Activated naive CD8-positive, alpha-beta T cell treated with anti-CD3 and anti-CD28 coated beads, Interleukin-2, amount 50 U/mL, for 16 hours (primary cell): ENCODE results near the gene ABR.
A peak's percentile ranks its signal among the peaks of the same experiment; 100 is the strongest.
"Not testable (repeated sequence)": the region's sequence is repeated elsewhere in the genome, so short reads cannot be mapped to it uniquely, and the experiment has no call there.

Experiments
- DNase-seq: peaks from one replicate; pipeline ENCODE4 v3.0.0-alpha.2; 2020; ENCODE audit warnings: low read depth, low spot score

The ABR gene

DNA sequence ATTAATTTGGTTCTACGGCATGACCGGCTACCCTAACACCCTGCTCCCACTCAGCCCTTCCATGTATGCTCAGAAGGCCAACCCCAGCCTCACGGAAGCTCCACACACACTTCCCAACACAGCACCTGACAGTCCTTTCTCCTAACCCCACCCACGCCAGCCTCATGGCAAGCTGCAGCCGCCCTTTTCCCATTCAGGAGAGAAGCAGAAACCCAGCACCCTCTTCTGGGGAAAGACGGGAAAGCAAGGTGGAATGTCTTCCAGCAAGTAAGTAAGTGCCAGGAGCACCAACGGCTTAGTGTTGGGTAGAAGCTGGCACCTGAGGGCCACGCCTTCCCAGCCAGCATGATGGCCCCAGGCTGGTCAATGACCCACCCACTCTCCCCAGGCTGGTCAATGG, 32.1 kb downstream of the ABR start:
- DNase-seq: no peak

DNA sequence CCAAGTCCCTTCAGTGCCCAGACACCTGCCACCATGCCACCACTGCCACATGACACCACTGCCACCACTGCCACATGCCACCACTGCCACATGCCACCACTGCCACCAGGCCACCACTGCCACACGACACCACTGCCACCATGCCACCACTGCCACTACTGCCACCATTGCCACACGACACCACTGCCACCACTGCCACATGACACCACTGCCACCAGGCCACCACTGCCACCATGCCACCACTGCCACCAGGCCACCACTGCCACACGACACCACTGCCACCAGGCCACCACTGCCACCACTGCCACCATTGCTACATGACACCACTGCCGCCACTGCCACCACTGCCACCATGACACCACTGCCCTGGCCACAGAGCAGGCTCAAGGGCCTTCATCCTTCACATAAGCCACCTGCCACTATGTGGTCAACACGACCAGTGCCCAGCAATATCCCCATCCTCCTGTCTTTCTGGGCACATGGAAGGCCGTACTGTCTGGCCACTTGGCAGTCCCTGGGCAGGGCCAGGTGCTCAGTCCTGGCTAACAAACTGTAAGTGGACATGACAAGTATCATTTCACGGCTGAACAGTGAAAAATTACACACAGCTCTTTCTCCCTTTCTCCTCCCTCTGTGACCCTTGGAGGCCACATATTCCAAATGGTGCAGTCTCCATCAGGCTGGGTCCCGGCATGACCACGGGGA, 33.1 kb downstream of the ABR start:
- no peak for DNase-seq

DNA sequence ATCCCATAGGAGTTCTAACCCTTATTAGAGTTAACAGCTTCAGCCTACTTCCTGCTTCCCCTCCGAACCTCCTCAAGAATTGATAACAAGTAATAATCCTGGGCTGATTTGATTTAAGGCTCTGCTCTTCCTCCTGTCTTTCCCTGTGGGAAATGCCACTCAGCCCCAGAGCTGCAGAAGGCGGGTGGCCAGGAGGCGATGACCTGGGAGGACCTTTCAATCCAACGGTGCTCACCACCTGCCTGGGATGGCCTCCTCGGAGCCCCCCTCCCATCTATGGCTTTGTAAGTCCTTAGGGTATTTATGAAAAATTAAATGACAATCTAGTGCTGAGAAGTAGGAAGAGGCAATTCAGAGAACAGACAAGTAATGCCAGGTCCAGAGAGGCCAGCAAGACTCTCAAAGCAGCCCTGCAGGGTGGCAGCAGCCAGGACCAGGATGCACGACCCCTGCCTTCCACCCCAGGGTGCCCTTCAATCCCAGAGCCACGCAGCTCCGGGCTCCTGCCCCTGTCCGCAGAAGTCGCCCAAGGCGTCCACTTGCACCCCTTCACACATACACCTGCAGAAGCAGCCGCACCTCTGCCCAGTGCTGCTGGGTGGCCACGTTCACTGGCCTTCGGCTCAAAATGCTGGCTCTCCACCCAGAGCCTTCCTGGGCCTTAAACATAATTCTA, 34.3 kb downstream of the ABR start:
- DNase-seq: no peak

DNA sequence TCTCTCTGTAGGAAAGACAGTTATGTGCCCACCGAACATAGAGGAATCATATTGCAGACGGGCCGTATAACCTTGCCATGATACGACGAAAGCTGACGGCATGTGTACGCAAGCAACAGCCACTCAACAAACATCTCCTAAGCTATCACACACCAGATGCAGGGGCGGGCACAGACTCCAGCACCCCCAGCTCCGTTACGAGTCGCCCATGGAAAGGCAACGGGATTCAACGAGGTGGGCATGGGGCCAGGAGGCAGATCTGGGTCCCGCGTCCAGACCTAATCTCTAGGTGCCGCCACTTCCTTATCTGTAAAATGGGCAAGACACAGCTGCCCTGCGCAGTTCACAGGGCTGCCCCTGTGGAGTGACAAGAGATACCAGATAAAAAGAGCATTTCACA, 35.6 kb downstream of the ABR start:
- no peak for DNase-seq

DNA sequence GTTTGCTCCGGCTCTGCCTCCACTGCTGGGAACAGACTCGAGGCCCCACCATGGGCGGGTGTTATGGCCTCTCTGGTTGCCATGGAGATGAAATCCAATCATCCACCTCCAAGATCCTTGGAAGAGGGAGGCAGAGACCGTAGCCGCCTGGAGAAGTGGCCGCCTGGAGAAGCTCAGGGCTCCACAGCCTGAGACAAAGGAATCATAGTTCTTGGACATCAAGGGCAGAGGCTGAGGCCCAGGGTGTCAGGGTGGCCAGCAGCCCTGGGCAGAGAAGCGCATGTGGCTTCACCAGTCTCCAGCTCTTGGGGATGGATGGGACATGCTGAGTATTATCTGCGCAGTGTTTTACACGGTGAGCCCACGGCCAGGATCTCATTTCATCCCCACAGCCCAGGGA, 36.2 kb downstream of the ABR start:
- DNase-seq: no peak

DNA sequence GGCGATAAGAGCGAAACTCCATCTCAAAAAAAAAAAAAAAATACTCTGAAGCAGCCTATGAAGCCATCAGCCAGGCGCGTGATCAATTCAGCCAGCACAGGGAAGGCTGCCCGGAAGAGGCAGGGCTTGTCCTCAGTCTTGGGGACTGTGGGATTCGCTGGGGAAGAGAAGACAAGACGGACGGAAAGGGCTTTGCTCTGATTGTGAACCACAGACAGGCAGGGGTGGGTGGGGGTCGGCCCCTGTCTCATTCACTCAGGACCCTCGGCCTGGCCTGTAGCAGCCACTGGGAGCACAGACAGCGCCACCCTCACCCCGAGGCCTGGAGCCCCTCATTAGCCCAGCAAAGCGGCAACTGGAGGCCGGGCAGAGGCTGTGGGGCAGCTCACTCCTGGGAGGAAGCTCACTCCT, 37.2 kb downstream of the ABR start:
- no peak for DNase-seq

DNA sequence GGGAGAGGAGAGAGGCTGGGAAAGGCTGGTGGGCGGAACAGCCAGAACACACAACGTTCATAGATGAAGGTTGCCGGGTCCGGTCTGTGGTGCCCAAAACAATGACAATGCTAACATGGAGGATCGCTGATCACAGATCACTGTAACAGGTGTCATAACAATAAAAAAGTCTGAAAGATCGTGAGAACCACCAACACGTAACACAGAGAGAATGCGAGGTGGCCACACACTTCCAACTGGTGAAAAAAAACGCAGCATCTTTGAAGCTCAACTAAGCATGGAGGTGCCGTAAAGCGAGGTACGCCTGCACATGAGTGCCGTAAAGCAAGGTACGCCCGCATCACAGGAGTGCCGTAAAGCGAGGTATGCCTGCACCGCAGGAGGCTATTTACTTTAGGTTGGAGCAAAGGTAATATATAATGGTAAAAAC, 42.3 kb downstream of the ABR start:
- DNase-seq: no peak

DNA sequence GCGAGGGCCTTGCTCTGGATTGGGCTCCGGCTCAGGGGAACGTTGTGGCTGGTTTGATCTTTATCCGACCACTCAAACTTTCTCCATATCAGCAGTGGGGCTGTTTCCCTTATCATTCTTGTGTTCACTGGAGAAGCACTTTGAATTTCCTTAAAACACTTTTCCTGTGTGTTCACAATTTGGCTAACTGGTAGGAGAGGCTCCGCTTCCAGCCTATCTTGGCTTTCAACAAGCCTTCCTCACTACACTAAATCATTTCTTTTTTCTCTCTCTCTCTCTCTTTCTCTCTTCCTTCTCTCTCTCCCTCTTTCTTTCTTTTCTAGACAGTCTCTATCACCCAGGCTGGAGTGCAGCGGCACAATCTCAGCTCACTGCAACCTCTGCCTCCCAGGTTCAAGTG, 43.0 kb downstream of the ABR start:
- no peak for DNase-seq

DNA sequence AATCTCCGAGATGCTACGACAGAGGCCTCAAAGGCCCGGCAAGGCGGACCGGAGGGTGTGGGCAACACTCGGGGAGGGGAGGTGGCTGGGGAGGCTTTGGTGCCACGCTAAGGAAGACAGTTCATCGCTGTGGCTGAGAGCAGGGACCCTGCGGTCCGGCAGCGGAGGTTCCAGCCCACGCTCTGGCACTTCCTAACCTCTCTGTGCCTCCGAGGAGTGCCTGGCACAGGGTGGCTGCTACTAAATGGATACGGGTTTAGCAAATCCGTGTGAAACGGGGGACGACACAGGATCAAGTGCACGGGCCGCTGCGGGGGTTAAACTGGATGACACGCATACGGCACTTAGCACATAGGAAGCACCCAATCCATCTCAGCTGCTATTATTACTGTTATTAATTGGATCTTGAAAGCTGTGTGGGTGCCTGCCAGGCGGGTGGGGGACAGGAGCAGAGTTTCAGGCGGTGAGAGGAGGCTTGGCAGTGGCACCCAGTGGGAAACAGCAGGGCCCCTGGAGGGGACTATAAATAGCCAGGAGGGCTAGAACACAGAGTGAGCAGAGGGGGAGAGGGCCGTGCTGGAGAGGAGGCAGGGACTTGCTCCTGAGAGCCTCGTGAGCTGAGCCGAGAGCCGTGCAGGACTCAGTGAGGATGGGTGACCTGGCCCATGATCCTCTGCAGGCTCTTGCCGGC, 45.0 kb downstream of the ABR start:
- DNase-seq: no peak

DNA sequence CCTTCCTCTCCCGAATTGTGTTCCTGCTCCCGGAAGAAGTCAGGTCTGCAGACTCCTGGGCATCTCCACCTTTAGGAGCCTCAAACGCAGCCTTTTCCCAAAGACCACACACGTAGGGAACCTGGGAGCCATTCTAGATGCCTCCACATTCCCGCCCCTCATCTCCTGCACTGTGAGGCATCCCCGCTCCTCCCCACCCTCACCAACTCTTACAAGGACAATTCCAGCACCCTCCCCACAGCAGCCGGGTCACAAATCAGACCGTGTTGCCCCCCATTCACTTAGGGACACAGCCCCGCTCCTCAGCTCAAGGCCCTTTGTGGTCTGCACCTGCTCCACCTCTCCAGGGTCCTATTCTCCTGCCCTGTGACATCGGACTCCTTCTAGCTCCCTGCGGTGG, 49.6 kb downstream of the ABR start:
- DNase-seq: no peak

DNA sequence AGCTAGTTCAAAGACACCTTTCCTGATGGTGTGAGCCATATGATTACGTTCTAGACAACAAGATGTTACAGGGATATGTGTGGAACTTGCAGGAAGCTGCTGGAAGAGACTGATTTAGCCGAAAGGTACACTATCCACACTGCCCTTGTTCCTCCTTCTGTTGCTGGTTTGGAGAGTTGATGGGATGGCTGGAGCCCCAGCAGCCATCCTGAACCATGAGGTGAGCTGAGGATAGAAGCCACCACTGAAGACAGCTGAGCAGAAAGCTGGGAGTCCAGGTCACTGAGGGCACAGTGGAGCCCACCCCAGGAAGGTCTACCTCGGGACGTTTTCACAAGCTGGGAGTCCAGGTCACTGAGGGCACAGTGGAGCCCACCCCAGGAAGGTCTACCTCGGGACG, 51.3 kb downstream of the ABR start:
- not testable (repeated sequence) for DNase-seq

DNA sequence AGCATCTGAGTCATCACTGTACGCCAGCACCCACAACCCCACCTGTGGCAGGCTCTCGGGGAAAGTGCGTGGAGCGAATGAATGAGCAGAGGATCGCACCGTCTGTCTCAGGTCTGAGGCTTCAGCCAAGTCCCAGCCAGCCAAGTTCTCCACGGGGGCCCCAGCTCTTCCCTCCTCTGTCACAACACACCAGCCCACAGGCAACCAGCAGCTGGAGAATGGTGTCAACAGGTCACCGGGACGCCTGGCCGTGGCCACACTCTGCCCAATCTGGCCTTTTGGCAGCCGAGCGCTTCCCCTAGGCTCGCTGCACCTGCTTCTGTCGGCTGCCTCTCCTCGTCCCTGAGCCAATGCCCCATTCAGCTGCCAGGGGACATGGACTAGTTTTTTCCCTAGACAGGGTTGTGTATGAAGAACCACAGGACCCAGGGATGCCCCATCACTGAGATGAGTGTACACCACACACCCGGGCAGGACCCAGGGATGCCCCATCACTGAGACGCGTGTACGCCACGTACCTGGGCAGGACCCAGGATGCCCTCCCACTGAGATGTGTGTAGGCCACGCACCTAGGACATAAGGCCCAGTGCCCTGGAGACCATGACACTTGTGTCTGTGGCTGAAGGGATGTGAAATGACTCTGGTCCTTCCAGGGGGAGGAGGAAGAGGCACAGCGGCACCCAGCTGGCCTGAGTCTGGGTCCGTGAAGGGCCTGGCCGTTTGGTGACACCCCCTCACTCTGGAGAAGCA, 52.8 kb downstream of the ABR start:
- no peak for DNase-seq

DNA sequence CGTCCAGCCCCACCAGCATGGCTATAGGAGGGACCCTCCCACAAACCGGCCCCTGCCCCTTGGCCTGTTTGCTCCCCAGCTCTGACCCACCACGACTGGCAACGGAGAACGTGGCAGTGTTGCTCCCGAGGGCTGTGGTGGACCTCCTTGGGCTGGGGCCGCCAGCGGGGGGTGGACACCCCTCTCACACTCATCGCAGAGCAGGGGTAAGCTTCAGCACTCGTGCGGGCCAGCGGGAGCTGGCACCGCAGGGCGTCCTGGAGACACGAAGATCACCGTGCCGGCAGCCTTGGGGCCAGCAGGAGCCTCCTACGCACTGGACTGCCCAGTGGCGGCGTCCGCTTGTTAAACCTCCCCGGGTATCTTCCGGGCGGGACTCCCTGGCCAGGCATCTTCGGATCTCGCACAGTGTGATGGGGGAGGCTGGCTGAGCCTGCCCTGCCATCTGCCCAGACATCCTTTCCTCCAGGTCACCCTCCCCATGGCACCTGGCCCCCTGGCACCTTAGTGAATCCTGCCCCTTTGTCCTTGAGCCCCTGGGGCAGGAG, 53.5 kb downstream of the ABR start:
- no peak for DNase-seq

DNA sequence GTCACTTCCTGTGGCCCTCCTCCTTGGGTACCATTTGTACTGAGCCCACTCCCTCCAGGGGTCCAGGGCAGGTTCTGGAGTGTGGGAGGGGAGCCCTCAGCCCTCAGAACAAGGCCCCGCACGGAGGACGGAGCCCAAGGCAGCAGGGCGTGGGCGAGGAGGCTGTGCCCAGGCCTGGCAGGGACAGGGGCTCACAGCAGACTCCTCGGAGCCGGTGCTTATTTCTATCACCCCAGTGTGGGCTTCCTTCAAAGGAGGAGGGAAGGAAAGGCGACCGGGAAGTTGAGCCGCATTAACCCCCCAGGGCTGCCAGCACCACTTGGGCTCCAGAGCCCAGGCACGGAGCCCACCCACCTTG, 54.0 kb downstream of the ABR start:
- no peak for DNase-seq

DNA sequence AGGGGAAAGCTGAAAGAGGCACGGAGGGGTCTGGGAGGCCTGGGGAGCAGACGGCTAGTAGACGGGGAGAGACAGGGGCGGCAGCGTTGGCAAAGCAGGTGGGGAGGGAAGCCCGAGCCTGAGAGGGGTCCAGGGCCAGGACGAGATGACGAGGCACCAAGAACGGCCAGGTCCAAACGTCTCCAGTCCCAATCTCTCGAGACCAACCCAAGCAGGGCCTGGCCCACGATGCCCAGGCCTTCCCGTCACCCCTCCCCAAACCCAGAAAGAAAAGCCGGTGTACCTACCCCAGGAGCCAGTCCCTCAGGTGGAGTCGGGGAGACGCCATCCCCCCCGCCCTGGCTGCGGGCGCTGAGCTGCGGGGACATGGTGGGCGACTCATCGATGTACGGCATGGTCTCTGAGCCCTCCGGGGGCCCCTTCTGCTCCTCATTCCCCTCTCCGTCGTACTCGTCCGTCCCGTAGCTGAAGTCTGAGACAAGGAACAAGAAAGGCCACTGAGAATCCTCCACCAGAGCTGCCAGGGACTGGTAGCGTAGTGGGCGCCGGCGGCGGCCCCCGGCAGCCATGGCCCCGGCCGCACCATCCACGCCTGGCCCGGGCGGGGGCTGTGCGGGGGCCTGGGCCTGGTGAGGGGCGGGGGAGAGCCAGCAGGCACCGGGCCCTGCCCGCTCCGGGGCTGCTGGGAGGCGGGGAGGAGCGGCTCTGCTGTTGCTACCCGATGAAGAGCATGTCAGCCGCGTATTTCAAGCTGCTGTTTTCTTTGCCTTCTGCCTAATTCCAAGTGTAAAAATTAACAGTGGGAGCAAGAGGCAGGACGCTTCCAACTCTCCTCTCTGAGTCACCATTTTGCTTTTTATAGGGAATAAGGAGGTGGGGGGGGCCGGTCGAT, 54.6 kb downstream of the ABR start:
- no peak for DNase-seq

DNA sequence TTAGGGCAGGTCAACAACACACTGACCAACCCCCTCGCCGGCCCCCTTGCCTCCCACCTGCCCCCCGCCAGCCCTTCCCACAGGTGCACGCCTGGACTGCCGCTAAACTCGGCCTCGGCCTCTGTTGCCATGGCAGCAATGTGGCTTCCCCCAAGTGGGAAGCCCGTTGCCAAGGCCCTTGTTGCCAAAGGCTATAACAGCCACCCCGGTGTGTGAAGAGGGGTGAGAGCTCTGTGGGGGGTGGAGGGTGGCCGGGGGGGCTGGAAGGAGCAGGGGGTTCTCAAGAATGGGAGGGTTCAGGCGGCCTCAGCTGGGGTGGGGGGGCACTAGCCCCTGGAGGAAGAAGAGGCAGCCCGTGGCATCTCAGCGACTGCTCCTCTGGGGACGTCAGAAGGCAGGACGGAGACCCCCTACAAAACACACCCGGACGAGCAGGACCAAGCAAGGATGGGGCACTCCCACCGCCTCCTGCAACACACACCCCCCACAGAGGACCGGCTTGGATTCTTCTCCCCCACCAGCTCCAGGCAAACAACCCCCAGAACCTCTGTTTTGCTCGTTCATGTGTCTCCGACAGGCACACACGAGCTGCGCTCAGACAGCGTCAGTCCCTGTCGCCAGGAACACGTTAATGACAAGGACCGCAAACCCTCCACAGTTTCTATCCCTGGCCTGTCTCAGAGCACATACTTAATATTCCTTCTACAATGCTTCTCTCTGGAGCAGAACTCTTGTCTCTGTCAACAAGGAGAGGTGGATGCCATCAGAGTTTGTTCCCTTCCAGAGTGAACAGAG, 55.7 kb downstream of the ABR start:
- DNase-seq: no peak

DNA sequence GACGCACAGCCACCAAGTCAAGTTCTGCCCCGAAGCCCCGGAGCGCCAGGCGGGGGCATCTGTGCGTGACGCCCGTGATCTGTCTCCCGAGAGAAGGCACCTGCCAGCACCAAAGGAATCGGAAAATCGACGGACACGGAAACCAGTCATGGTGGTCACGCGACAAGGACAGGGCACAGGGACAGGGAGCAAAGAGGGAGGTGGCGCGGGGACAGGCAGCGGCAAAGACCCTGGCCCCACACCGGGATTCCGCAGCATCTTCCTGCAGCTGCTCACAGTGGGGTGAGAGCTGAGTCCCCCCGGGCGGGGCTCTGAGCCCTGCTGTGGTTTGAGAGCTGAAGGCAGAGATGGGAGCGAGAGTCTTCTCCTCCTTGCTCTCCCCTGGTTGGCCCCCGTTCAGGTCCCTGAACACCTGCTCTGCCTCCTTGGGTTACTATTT, 56.4 kb downstream of the ABR start:
- no peak for DNase-seq

DNA sequence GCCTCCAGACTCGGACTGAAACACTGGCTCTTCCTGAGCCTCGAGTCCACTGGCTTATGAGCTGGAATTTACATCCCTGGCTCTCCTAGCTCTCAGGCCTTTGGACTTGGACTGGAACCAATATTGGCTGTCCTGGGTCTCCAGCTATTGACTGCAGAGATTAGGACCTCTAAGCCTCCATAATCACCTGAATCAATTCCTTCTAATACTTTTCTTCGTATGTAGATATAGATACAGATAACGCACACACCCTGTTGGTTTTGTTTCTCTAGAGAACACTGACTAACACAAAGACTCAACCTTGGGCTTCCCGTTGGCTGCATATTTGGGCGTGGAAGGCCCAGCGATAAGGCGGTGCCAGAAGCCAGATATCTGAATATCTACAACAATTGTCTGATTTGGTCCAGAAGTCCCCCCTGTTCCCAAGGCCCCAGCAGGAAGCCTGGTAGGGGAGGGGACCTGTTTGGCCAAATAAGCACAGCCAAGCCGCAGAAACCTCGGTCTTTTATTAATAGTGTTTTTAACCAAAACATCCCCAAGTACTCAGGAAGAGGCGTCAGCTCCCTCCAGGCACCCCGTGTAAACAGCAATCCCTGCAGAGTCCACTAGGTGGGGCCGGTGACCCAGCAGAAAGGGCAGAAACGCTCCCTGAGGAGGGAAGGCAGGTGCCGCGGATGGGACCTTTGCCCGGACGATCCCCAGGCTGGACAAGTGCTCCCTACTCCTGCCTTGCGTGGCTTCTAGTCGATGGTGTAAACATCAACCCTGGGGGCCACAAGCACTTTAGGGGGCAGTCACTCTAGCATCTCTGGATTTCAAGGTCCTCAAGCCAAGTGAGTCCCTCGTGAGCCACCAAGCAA, 57.0 kb downstream of the ABR start:
- DNase-seq: peak; percentile 60

DNA sequence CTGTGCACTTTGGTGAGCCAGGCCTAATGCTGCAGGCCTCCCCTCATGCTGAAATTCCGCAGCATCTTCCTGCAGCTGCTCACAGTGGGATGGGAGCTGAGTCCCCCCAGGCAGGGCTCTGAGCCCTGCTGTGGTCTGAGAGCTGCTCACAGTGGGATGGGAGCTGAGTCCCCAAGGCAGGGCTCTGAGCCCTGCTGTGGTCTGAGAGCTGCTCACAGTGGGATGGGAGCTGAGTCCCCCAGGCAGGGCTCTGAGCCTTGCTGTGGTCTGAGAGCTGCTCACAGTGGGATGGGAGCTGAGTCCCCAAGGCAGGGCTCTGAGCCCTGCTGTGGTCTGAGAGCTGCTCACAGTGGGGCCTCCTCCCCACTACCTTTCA, 58.4 kb downstream of the ABR start:
- not testable (repeated sequence) for DNase-seq
